Common myeloid progenitor, CD34-positive (primary cell): Measurements from ENCODE around the gene FRMD3. TPM values are rescaled to one million over a fixed set of nuclear protein-coding genes. Genes with fewer than 3 reads are reported as not detected.

Source experiments
- CTCF ChIA-PET: fragments of 350-600 bp; sonication (Branson Sonifier 250); formaldehyde crosslinking; loops from one replicate; lab custom pipeline; 2021; ENCODE audit warnings: antibody characterized with exemption; lab: Charles Lee
- POLR2A ChIA-PET: fragments of 350-600 bp; sonication (Branson Sonifier 250); formaldehyde crosslinking; loops from one replicate; lab custom pipeline; 2021; ENCODE audit warnings: antibody characterized with exemption; lab: Charles Lee
- DNase-seq, 3 donors: peaks; one replicate each; pipeline versions ENCODE4 v3.0.0 to v3.0.0-alpha.2; 2013
- H3K27ac ChIP-seq, 2 experiments: 1 replicate in 1 of 2; 2 replicates in 1 of 2; pipeline ENCODE4 v1.7.0; 2013; ENCODE audit warnings: inconsistent platforms in 2 of 2, low read length in 2 of 2, mild to moderate bottlenecking in 2 of 2, low read depth in 1 of 2, moderate library complexity in 1 of 2; ENCODE audit not compliant: severe bottlenecking in 2 of 2, insufficient read depth in 1 of 2, poor library complexity in 1 of 2
- H3K27me3 ChIP-seq, 5 experiments: replicated peaks in 2 of 5; 1 replicate in 3 of 5; 2 replicates in 2 of 5; pipeline versions ENCODE4 v1.6.1 to v1.7.0; 2013; ENCODE audit warnings: low read length in 4 of 5, mild to moderate bottlenecking in 2 of 5, moderate library complexity in 2 of 5, inconsistent platforms in 1 of 5; ENCODE audit not compliant: insufficient read depth in 5 of 5, control insufficient read depth in 4 of 5
- H3K36me3 ChIP-seq, 4 experiments: 1 replicate in 2 of 4; 2 replicates in 2 of 4; pipeline versions ENCODE4 v1.6.1 to v1.7.0; 2013; ENCODE audit warnings: low read length in 3 of 4, control low read depth in 1 of 4, mild to moderate bottlenecking in 1 of 4; ENCODE audit not compliant: control insufficient read depth in 4 of 4, insufficient read depth in 4 of 4
- H3K4me1 ChIP-seq, 4 experiments: 1 replicate in 3 of 4; 2 replicates in 1 of 4; pipeline versions ENCODE4 v1.6.1 to v1.7.1; 2013; ENCODE audit warnings: low read length in 3 of 4, mild to moderate bottlenecking in 3 of 4, control low read depth in 1 of 4, inconsistent platforms in 1 of 4, moderate library complexity in 1 of 4; ENCODE audit not compliant: control insufficient read depth in 4 of 4, insufficient read depth in 4 of 4; ENCODE audit errors: control extremely low read depth in 1 of 4
- H3K4me3 ChIP-seq, 7 experiments: 1 replicate in 4 of 7; 2 replicates in 3 of 7; pipeline versions ENCODE4 v1.5.1 to v1.7.0; 2013; ENCODE audit warnings: mild to moderate bottlenecking in 7 of 7, low read length in 6 of 7, moderate library complexity in 6 of 7, inconsistent platforms in 2 of 7, low read depth in 2 of 7, control low read depth in 1 of 7; ENCODE audit not compliant: insufficient read depth in 4 of 7, control insufficient read depth in 1 of 7; ENCODE audit errors: extremely low read depth in 1 of 7
- H3K9me3 ChIP-seq, 5 experiments: 1 replicate in 4 of 5; 2 replicates in 1 of 5; pipeline versions ENCODE4 v1.6.1 to v1.7.1; 2013; ENCODE audit warnings: low read length in 4 of 5, mild to moderate bottlenecking in 2 of 5, inconsistent platforms in 1 of 5, low read depth in 1 of 5, moderate library complexity in 1 of 5; ENCODE audit not compliant: control insufficient read depth in 4 of 5, insufficient read depth in 2 of 5; ENCODE audit errors: control extremely low read depth in 1 of 5
- whole genome bisulfite sequencing: methylation state at CpG from one replicate; pipeline ENCODE4 v1.1.5; 2013; ENCODE audit not compliant: insufficient coverage; 5-methylcytosine and 5-hydroxymethylcytosine counted together
- polyA plus RNA-seq: library from polyadenylated mRNA; unstranded; fragments of 120-200 nt; gene quantifications from one replicate; pipeline ENCODE4 v1.2.1, GENCODE V29; 2013

Gene FRMD3
- 0.26 TPM for polyA plus RNA-seq

DNA sequence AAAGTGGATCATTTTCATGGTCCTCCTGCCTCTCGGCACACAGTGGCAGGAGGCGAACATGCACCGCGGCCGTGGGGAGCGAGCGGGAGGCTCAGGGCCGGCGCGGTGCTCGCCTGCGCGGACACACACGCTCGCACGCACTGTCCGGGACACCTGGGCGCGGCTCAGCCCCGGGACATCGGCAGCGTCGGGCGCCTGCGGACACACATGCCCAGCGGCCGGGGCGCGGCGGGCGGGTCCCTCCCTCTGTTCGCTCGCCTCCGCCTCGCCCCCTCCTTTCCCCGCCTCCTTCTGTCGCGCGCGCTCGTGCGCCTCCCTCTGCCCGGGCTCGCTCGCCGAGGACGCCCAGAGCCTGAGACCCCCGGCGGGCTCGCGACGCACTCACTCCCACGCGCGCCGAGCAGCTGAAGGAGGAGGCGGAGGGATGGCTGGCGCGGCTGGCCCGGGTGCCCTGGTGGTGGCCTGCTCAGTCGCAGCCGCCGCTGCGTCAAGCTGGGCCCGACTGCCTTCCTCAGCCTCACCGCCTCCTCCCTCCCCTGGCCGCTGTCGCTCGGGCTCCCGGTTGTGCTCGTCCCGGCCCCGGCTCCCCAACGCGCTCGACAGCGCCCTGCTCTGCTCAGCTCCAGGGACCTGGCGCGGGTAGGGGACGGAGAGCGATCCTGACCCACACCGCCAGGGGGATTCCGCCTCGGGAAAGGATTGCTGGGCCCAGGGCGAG, at the start of gene FRMD3:
Gene FRMD3, minus strand, starts transcription at position 230 of the 718 bp plus-strand sequence. Its CDS starts 170 bp downstream, at position 60.
- Histone ChIP-seq H3K9me3 (peaks cover 0 to 1% (median 0%) of the 10 kb centered on the region in 5 experiments), H3K27ac (no peak within 1 kb of the TSS), H3K4me1 (peaks cover 3 to 20% (median 15%) of the 10 kb centered on the region in 4 experiments), H3K27me3 (peaks cover 9 to 54% (median 22%) of the 10 kb centered on the region in 5 experiments), H3K4me3 (peak within 1 kb of the TSS; percentile 29 to 74 (median 54)), H3K36me3 (no peaks in the 10 kb centered on the region)
- ChIA-PET CTCF (interaction anchor here (0.6 to 1.9 kb wide), 8 partner anchors 9 to 318 kb away, joined by 3 to 10 read pairs (median 4); no protein-coding TSS in a partner anchor), POLR2A (interaction anchor here (0.6 kb wide), 1 partner anchor 29 kb away, joined by 3 read pairs; no protein-coding TSS in a partner anchor)
- DNase-seq: peak; percentile 61 to 74 (median 63)
- WGBS: under 1% methylated on average over 75 of the region's 85 CpGs

DNA sequence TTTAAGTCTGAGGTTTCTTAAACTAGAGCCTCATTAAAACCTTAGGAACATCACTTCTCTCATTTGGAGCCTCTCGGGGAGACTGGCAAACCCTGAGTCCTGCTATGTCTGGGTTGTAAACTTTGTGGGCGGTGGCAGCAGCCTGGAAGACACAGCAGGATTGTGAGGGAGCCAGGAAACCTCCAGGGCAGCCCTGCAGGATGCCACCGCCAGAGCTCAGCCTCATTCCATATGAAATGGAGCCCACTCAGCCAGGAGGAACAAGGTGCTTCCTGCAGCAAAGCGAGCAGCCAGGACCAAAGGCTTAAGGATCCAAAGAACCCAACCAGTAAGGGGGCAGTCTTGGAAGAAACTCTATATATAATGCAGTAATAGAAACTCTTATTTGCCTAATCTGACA, 46.8 kb upstream of the FRMD3 start:
- ChIA-PET CTCF (interaction anchor here (0.9 to 2.0 kb wide), 6 partner anchors 9 to 74 kb away, joined by 3 to 5 read pairs (median 4); no protein-coding TSS in a partner anchor), POLR2A (no interaction called here)
- no peak for DNase-seq
- H3K27me3 ChIP-seq: no peaks in the 10 kb centered on the region
- no peak overlapping the region for H3K4me3 ChIP-seq
- no peak overlapping the region for H3K27ac ChIP-seq
- no peaks in the 10 kb centered on the region for H3K9me3 ChIP-seq
- H3K4me1 ChIP-seq: no peaks in the 10 kb centered on the region
- 93% methylated on average over 3 of the region's 4 CpGs for WGBS
- H3K36me3 ChIP-seq: no peaks in the 10 kb centered on the region

DNA sequence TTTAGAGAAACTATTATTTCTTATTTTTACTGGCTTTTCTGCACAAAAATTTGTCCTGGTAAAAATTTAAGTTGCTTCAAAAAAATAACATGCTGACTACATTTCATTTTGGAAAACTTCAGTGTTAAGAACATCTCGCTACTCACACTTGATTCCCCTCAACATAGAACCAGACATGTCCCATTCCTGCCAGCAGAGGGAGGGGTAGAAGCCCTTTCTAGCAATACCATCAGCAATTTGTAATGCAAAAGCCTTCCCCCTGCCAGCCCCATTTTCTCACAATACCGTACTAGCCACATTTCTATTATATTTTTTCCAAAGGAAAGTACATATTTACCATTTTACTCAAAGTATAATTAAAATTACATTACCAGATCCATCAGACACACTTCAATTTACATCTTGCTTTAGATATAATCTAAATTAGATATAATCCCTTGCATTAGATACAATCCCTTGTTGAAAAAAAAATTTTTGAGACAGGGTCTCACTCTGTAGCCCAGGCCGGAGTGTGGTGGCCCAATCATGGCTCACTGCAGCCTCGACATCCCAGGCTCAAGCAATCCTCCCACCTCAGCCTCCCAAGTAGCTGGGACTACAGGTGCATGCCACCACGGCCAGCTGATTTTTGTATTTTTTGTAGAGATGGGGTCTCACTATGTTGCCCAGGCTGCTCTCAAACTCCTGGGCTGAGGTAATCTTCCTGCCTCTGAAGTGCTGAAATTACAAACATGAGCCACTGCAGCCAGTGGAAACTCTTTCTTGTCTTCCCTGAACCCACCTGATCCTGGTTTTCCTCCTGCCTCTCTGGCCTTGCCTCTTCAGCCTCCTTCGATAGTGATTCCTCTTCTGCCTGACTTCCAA, 45.2 kb upstream of the FRMD3 start:
- peak; percentile 56 to 80 (median 75) for DNase-seq
- Histone ChIP-seq H3K36me3 (no peaks in the 10 kb centered on the region), H3K4me3 (no peak overlapping the region), H3K27ac (no peak overlapping the region), H3K27me3 (no peaks in the 10 kb centered on the region), H3K9me3 (peaks cover 0 to 12% (median 1%) of the 10 kb centered on the region in 5 experiments), H3K4me1 (no peaks in the 10 kb centered on the region)
- 86% methylated on average over 4 of the region's 6 CpGs for WGBS
- POLR2A ChIA-PET: no interaction called here
- CTCF ChIA-PET: interaction anchor here (0.6 to 2.0 kb wide), 5 partner anchors 8 to 329 kb away, joined by 3 to 5 read pairs (median 3); no protein-coding TSS in a partner anchor

DNA sequence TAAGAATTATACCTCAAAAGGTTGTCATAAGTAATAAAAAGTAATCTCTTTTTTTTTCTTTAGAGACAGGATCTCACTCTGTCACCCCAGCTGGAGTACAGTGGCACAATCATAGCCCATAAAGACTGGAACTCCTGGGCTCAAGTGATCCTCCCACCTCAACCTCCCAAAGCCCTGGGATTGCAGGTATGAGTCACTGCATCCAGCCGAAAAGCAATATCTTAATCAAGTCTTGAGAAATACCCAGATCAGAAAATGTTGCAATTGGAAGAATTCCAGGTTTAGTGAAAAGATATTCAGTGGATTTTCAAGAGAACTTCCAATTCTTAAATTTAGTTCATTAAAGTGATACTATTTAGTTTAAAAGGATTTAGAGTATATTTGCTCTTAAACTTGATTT, 43.8 kb upstream of the FRMD3 start:
- Histone ChIP-seq H3K4me1 (no peaks in the 10 kb centered on the region), H3K36me3 (no peaks in the 10 kb centered on the region), H3K27ac (no peak overlapping the region), H3K27me3 (no peaks in the 10 kb centered on the region), H3K4me3 (no peak overlapping the region), H3K9me3 (peaks cover 0 to 17% (median 6%) of the 10 kb centered on the region in 5 experiments)
- DNase-seq: no peak
- CTCF ChIA-PET: no interaction called here
- no CpG with 5 or more reads among the region's 1 CpG for WGBS
- POLR2A ChIA-PET: no interaction called here

DNA sequence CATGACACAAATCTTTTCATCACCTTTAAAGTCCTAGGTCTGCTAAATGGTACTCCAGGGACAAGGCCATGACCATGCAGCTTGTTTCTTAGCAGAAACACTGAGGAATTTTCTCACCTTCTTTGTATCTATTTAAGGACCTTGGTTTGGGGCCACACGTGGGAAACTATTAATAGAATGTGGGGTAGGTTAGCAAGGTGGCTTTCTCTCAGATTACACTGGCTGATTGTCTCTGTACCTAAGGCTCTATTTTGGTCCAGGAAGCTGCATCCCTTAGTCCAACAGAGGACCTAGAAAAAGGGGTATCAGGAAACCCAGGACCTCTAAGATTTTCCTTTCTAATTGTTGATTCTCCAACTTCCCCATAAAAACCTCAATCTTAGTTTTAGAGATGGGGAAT, 36.3 kb upstream of the FRMD3 start:
- DNase-seq: no peak
- Histone ChIP-seq H3K27ac (no peak overlapping the region), H3K36me3 (no peaks in the 10 kb centered on the region), H3K4me3 (no peak overlapping the region), H3K4me1 (peaks cover 0 to 5% (median 3%) of the 10 kb centered on the region in 4 experiments), H3K9me3 (peaks cover 0 to 16% (median 6%) of the 10 kb centered on the region in 5 experiments), H3K27me3 (no peaks in the 10 kb centered on the region)
- 100% methylated on average over 1 of the region's 1 CpG for WGBS
- ChIA-PET POLR2A (no interaction called here), CTCF (interaction anchor here (0.9 kb wide), 1 partner anchor 9 kb away, joined by 5 read pairs; no protein-coding TSS in a partner anchor)

DNA sequence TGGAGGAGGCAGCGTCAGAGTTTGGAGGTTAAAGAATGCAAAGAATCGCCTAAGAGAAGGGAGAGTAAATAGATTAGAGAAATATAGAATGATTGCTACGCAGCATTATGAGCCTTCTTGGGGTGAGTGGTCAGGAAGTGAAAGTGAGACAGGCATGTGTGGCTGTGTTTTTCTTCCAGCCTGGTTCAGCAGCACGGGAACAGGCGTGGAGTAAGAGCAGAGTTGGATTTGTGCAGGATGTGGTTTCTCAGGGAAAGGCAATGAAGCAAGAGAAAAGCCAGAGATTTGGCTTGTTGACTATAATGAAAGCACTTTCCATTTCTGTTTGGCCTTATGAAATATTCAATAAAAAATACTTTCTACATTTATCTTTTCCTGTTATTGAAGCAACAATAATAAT, 34.3 kb upstream of the FRMD3 start:
- H3K27me3 ChIP-seq: no peaks in the 10 kb centered on the region
- H3K4me1 ChIP-seq: peaks cover 0 to 11% (median 7%) of the 10 kb centered on the region in 4 experiments
- H3K4me3 ChIP-seq: no peak overlapping the region
- no peaks in the 10 kb centered on the region for H3K36me3 ChIP-seq
- ChIA-PET CTCF (no interaction called here), POLR2A (no interaction called here)
- no peaks in the 10 kb centered on the region for H3K9me3 ChIP-seq
- H3K27ac ChIP-seq: no peak overlapping the region
- 85% methylated on average over 3 of the region's 5 CpGs for WGBS
- no peak for DNase-seq
